Motor neuron (in vitro differentiated cells): ENCODE measurements around the gene PRCP. TPM values are rescaled to one million over a fixed set of nuclear protein-coding genes. Genes with fewer than 3 reads are reported as not detected.

Source experiments
- ATAC-seq, 8 experiments: fragments of 200-7000 bp; cut with Tn5 transposase; replicated peaks in 6 of 8; 2 replicates each; pipeline ENCODE4 v1.8.0; 2021; ENCODE audit warnings: mild to moderate bottlenecking in 8 of 8, moderate library complexity in 8 of 8
- H3K27ac ChIP-seq, 2 donors: fragments of 250-450 bp; sonication (Bioruptor Pico); 2 replicates each; pipeline ENCODE4 v1.9.0; 2021; ENCODE audit warnings: antibody characterized with exemption in 2 of 2, mild to moderate bottlenecking in 2 of 2, moderate library complexity in 1 of 2
- H3K4me1 ChIP-seq, 2 donors: fragments of 250-450 bp; sonication (Bioruptor Pico); replicated peaks in 1 of 2; 2 replicates each; pipeline ENCODE4 v1.6.1; 2021; ENCODE audit warnings: antibody characterized with exemption in 2 of 2, mild to moderate bottlenecking in 2 of 2, moderate library complexity in 1 of 2
- H3K4me3 ChIP-seq, 5 donors: fragments of 250-450 bp; sonication (Bioruptor Pico); 2 replicates each; pipeline ENCODE4 v1.9.0; 2021; ENCODE audit warnings: antibody characterized with exemption in 5 of 5, mild to moderate bottlenecking in 5 of 5, moderate library complexity in 4 of 5
- WGBS, 10 experiments: fragments of 450-650 bp; shearing (Covaris generic); methylation state at CpG; one replicate each; pipeline ENCODE4 v1.0.0; 2022; 5-methylcytosine and 5-hydroxymethylcytosine counted together
- in situ Hi-C, 9 experiments: fragments of 400-800 bp; cut with MboI; loops; one replicate each; pipeline ENCODE4 v1.15.0; 2021; ENCODE audit warnings: low sequenced_read_pairs in 9 of 9, low pct_unique_long_range_greater_than_20kb in 2 of 9; ENCODE audit not compliant: unreplicated experiment in 9 of 9
- total RNA-seq, 8 experiments: library from RNA; unstranded; fragments of 300-600 nt; gene quantifications; 2 replicates each; pipeline versions ENCODE4 v1.2.3 to v1.2.4, GENCODE V29; 2022

The PRCP gene
- total RNA-seq, 8 experiments from 2014 or later, result 19.6 to 118 (median 27.8) TPM

GRCh38 chr11:82903843-82904586 is 3.8 kb upstream of the PRCP start:
- H3K4me3 ChIP-seq, result no peak overlapping the region
- ATAC-seq, result no peak
- H3K4me1 ChIP-seq, result peaks cover 12 to 16% of the 10 kb centered on the region in 2 donors
- H3K27ac ChIP-seq, result no peak overlapping the region
- WGBS, 10 experiments, result 51 to 100% (median 75%) methylated on average over 1 to 3 of the region's 3 CpGs
- in situ Hi-C loops, result loop anchor here (25.0 kb wide), 6 partner anchors 158 to 908 kb away; partner anchors contain the start of genes ANKRD42 (in 1 of the 9) and RAB30 (in 1 of the 9)

- no peak overlapping the region for H3K27ac ChIP-seq
- no peak for ATAC-seq
- no peak overlapping the region for H3K4me3 ChIP-seq
- WGBS, 10 experiments, result 0 to 85% (median 72%) methylated on average over 1 to 3 of the region's 3 CpGs
- in situ Hi-C loops, result loop anchor here (25.0 kb wide), 6 partner anchors 159 to 909 kb away; partner anchors contain the start of genes ANKRD42 (in 1 of the 9) and RAB30 (in 1 of the 9)
- H3K4me1 ChIP-seq, result peaks cover 16 to 17% of the 10 kb centered on the region in 2 donors
Measured at GRCh38 chr11:82902880-82903279, 2.6 kb upstream of the PRCP start.

- in situ Hi-C loops, result loop anchor here (25.0 kb wide), 6 partner anchors 160 to 910 kb away; partner anchors contain the start of genes ANKRD42 (in 1 of the 9) and RAB30 (in 1 of the 9)
- no peak overlapping the region for H3K27ac ChIP-seq
- peaks cover 14 to 16% of the 10 kb centered on the region in 2 donors for H3K4me1 ChIP-seq
- ATAC-seq, result no peak
- WGBS, 10 experiments, result 0 to 2% (median 0%) methylated on average over 2 to 14 of the region's 15 CpGs; no CpG with 5 or more reads in 1 of the 10 experiments
- peak overlapping the region; percentile 57 to 91 (median 76) for H3K4me3 ChIP-seq
Measured at GRCh38 chr11:82901922-82902485, 1.8 kb upstream of the PRCP start.

- peak within 1 kb of the TSS; percentile 30 to 48 for H3K27ac ChIP-seq
- in situ Hi-C loops, result loop anchor here (25.0 kb wide), 6 partner anchors 161 to 911 kb away; partner anchors contain the start of genes ANKRD42 (in 1 of the 9) and RAB30 (in 1 of the 9)
- peak; percentile 69 to 81 (median 74) for ATAC-seq
- 0 to 10% (median 0%) methylated on average over 1 to 20 of the region's 49 CpGs; no CpG with 5 or more reads in 1 of the 10 experiments for whole genome bisulfite sequencing, 10 experiments
- H3K4me3 ChIP-seq, result peak within 1 kb of the TSS; percentile 57 to 91 (median 76)
- H3K4me1 ChIP-seq, result peaks cover 13 to 14% of the 10 kb centered on the region in 2 donors
Measured at GRCh38 chr11:82901165-82901921, 1.1 kb upstream of the PRCP start, which contains the start of gene DDIAS. Gene DDIAS (plus strand): TSS chr11:82901736. CDS start chr11:82914739, 13,003 bp downstream.

GRCh38 chr11:82899957-82900276 is 313 bp downstream of the PRCP start:
- Histone ChIP-seq H3K4me3 (peak overlapping the region; percentile 57 to 91 (median 76)), H3K27ac (peak overlapping the region; percentile 48 to 81), H3K4me1 (peaks cover 13 to 14% of the 10 kb centered on the region in 2 donors)
- 0 to 17% (median 0%) methylated on average over 1 to 7 of the region's 11 CpGs; no CpG with 5 or more reads in 3 of the 10 experiments for whole genome bisulfite sequencing, 10 experiments
- in situ Hi-C loops, result loop anchor here (25.0 kb wide), 6 partner anchors 162 to 912 kb away; partner anchors contain the start of genes ANKRD42 (in 1 of the 9) and RAB30 (in 1 of the 9)
- peak in 2 of 8 experiments; percentile 8 to 11 for ATAC-seq

GRCh38 chr11:82899186-82899820 is 927 bp downstream of the PRCP start:
- no peak for ATAC-seq
- in situ Hi-C loops, result no loop called here
- Histone ChIP-seq H3K27ac (no peak overlapping the region), H3K4me1 (peaks cover 13 to 14% of the 10 kb centered on the region in 2 donors), H3K4me3 (peak overlapping the region; percentile 57 to 91 (median 76))
- WGBS, 10 experiments, result 0 to 93% (median 50%) methylated on average over 1 to 2 of the region's 3 CpGs; no CpG with 5 or more reads in 3 of the 10 experiments

- 14 to 88% (median 76%) methylated on average over 1 of the region's 1 CpG; no CpG with 5 or more reads in 2 of the 10 experiments for WGBS, 10 experiments
- ATAC-seq, result no peak
- Histone ChIP-seq H3K27ac (no peak overlapping the region), H3K4me3 (no peak overlapping the region), H3K4me1 (peaks cover 13 to 14% of the 10 kb centered on the region in 2 donors)
- in situ Hi-C loops, result no loop called here
Measured at GRCh38 chr11:82898241-82898640, 2.0 kb downstream of the PRCP start.

GRCh38 chr11:82896183-82896582 is 4.0 kb downstream of the PRCP start:
- WGBS, 10 experiments, result 40 to 100% (median 96%) methylated on average over 1 to 5 of the region's 6 CpGs; no CpG with 5 or more reads in 2 of the 10 experiments

GRCh38 chr11:82895437-82896091 is 4.7 kb downstream of the PRCP start:
- H3K27ac ChIP-seq, result no peak overlapping the region
- no peak for ATAC-seq
- H3K4me1 ChIP-seq, result peaks cover 13 to 14% of the 10 kb centered on the region in 2 donors
- no peak overlapping the region for H3K4me3 ChIP-seq
- in situ Hi-C loops, result no loop called here

More at GRCh38 chr11:82896183-82896582, 4.0 kb downstream of the PRCP start:
- no peak for ATAC-seq
- H3K27ac ChIP-seq, result no peak overlapping the region
- H3K4me3 ChIP-seq, result no peak overlapping the region
- in situ Hi-C loops, result no loop called here
- H3K4me1 ChIP-seq, result peaks cover 13 to 14% of the 10 kb centered on the region in 2 donors

- no peak overlapping the region for H3K27ac ChIP-seq
- no peak for ATAC-seq
- in situ Hi-C loops, result no loop called here
- 60 to 100% (median 81%) methylated on average over 1 to 2 of the region's 2 CpGs; no CpG with 5 or more reads in 2 of the 10 experiments for WGBS, 10 experiments
- peaks cover 6 to 14% of the 10 kb centered on the region in 2 donors for H3K4me1 ChIP-seq
- no peak overlapping the region for H3K4me3 ChIP-seq
Measured at GRCh38 chr11:82892611-82893169, 7.5 kb downstream of the PRCP start.

GRCh38 chr11:82890936-82891335 is 9.3 kb downstream of the PRCP start:
- in situ Hi-C loops, result no loop called here
- no peak overlapping the region for H3K27ac ChIP-seq
- no peak for ATAC-seq
- H3K4me1 ChIP-seq, result peaks cover 6 to 14% of the 10 kb centered on the region in 2 donors
- no peak overlapping the region for H3K4me3 ChIP-seq

- whole genome bisulfite sequencing, 10 experiments, result 60 to 100% (median 80%) methylated on average over 1 of the region's 1 CpG; no CpG with 5 or more reads in 3 of the 10 experiments
- no peak overlapping the region for H3K4me3 ChIP-seq
- ATAC-seq, result no peak
- peaks cover 6 to 14% of the 10 kb centered on the region in 2 donors for H3K4me1 ChIP-seq
- in situ Hi-C loops, result no loop called here
- peak overlapping the region in 1 of 2 donors; percentile 24 for H3K27ac ChIP-seq
Measured at GRCh38 chr11:82890002-82890341, 10.3 kb downstream of the PRCP start.
